ENCODE results near the gene ARHGEF37. TPM values are rescaled to one million over a fixed set of nuclear protein-coding genes. Genes with fewer than 3 reads are reported as not detected.

The ARHGEF37 gene
- total and polyA plus RNA-seq, 2 of the 8 experiments (the other 6 are each of a cell fraction or from before 2014, with no cell fraction given): 0.21 to 0.48 TPM

GRCh38 chr5:149585910-149586309 lies 4.6 kb downstream of the ARHGEF37 start:
- no peak for FAIRE-seq

More at GRCh38 chr5:149585910-149586309, 4.6 kb downstream of the ARHGEF37 start:
- Histone ChIP-seq H3K4me3 (ENCODE audit: extremely low read depth in 1 of 4, insufficient read depth in 2 of 4, low read depth in 3 of 4, low read length in 4 of 4) (no peak overlapping the region), H3K23ac (ENCODE audit: insufficient read length) (no peak overlapping the region), H4K8ac (ENCODE audit: extremely low read depth, insufficient read depth, low read length) (no peak overlapping the region), H2BK12ac (ENCODE audit: low read depth, low read length) (no peak overlapping the region), H4K5ac (ENCODE audit: insufficient read length, low read depth, low read length) (no peak overlapping the region), H2BK120ac (replicated peaks; ENCODE audit: low read depth, low read length) (no peak overlapping the region), H2BK5ac (ENCODE audit: low read depth, low read length) (no peak overlapping the region), H3K9me3 (ENCODE audit: insufficient read depth in 2 of 2, low read depth in 1 of 2, low read length in 1 of 2) (no peaks in the 10 kb centered on the region), H3K27ac (ENCODE audit: low read depth, low read length) (no peak overlapping the region), H3K23me2 (ENCODE audit: low read depth, low read length) (peaks cover 8% of the 10 kb centered on the region), H3K36me3 (ENCODE audit: control insufficient read depth in 2 of 4, insufficient read depth in 4 of 4, low read length in 3 of 4) (no peaks in the 10 kb centered on the region), H2AFZ (ENCODE audit: low read length) (no peak overlapping the region), H3K4me1 (replicated peaks in 1 of 4; ENCODE audit: control insufficient read depth in 3 of 4, insufficient read depth in 4 of 4, low read length in 3 of 4) (peaks cover 0 to 10% (median 4%) of the 10 kb centered on the region in 4 experiments; a peak in 6 of 7 replicates), H4K91ac (replicated peaks; ENCODE audit: insufficient read length, low read length) (no peak overlapping the region), H3K14ac (ENCODE audit: insufficient read length) (no peak overlapping the region), H3K4ac (replicated peaks; ENCODE audit: insufficient read length, low read depth, low read length) (no peak overlapping the region), H2AK5ac (ENCODE audit: low read depth, low read length) (no peak overlapping the region), H3K79me2 (ENCODE audit: control insufficient read depth in 1 of 2, insufficient read depth in 2 of 2, low read length in 2 of 2) (no peaks in the 10 kb centered on the region), H3K4me2 (ENCODE audit: insufficient read depth in 1 of 2, low read depth in 2 of 2, low read length in 2 of 2) (no peak overlapping the region), H3K18ac (ENCODE audit: extremely low read depth, low read length) (no peak overlapping the region), H3K27me3 (replicated peaks in 1 of 4; ENCODE audit: control insufficient read depth in 3 of 4, extremely low read depth in 1 of 4, insufficient read depth in 3 of 4, low read length in 3 of 4) (peaks cover 0 to 10% (median 6%) of the 10 kb centered on the region in 4 experiments; a peak in 5 of 7 replicates), H4K20me1 (replicated peaks in 1 of 2; ENCODE audit: control insufficient read depth in 1 of 2, insufficient read depth in 2 of 2, low read length in 2 of 2) (no peaks in the 10 kb centered on the region), H3K79me1 (ENCODE audit: low read depth, low read length) (no peaks in the 10 kb centered on the region), H3K9ac (replicated peaks in 1 of 4; ENCODE audit: extremely low read depth in 1 of 4, low read depth in 3 of 4, low read length in 3 of 4) (no peak overlapping the region), H2BK20ac (ENCODE audit: low read length) (no peak overlapping the region), H2BK15ac (ENCODE audit: low read length) (no peak overlapping the region), H3K56ac (replicated peaks; ENCODE audit: insufficient read length, low read depth, low read length) (no peak overlapping the region)
- no peak for DNase-seq (ENCODE audit: low read depth in 1 of 2, low spot score in 2 of 2)
- TF ChIP-seq CTCF (IDR thresholded peaks at IDR 0.05; ENCODE audit: control extremely low read depth in 1 of 3, insufficient read depth in 1 of 3, low read depth in 1 of 3, low read length in 3 of 3): no peak
- TF ChIP-seq SIN3A (conservative IDR thresholded peaks at IDR 0.05 in 1 of 2, IDR thresholded peaks at IDR 0.05 in 1 of 2; ENCODE audit: low read depth in 1 of 2, low read length in 2 of 2): no peak
- TF ChIP-seq RBBP5 (IDR thresholded peaks at IDR 0.05; ENCODE audit: borderline replicate concordance, low read depth, low read length): no peak
- no peak for TF ChIP-seq CREB1 (IDR thresholded peaks at IDR 0.05)
- TF ChIP-seq EZH2 (IDR thresholded peaks at IDR 0.05; ENCODE audit: low read depth, low read length, severe bottlenecking): no peak
- ChIA-PET CTCF (ENCODE audit: partially characterized antibody) (interaction anchor here (1.9 kb wide), 1 partner anchor 33 kb away, joined by 7 read pairs; no protein-coding TSS in a partner anchor), POLR2A (ENCODE audit: partially characterized antibody) (no interaction called here)
